HG02885 (cell line): ENCODE measurements around the gene ANKRD40.
"Not testable (repeated sequence)": the region's sequence is repeated elsewhere in the genome, so short reads cannot be mapped to it uniquely, and the experiment has no call there.

Experiments
- ATAC-seq: cut with Tn5 transposase; IDR thresholded peaks from one replicate; pipeline ENCODE4 v1.9.1; 2021; ENCODE audit warnings: mild to moderate bottlenecking; ENCODE audit not compliant: unreplicated experiment, poor library complexity

ANKRD40 gene

DNA sequence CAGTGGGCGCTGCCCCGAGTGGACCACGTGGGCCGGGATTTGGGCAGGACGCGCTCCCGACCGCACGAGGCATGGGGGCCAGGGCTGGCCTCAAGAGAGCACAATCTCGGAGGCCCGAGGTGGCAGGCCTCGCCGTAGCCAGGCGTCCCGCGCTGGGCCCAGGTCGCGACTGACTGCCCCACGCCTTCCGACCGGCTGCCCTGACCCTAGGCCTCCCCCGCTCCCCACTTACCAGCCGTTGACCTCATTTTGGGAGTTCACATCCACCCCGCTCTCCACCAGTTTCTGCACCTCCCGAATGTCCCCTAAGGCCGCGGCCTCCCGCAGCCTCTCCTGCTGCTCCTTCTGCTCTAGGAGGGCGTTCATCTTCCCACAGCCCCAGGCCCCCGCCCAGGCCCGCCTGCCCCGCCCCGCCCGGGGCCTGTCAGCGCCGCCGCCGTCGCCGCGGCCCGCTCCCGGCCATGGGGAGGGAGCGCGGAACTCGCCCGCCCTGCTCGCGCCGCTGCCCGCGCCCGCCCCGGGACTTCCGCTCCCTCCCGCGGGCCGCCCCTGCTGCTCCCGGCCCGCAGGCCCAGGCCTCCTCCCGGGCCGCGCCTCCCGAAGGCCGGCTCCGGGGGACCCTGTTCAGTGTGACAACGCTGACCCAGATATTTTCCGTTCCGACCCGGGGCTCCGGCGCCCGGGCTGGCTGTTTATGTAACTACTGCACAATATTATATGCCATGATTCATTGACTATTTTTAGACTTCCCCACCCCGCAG is at the start of gene ANKRD40:
Gene ANKRD40, minus strand, starts transcription at position 626 of the 761 bp plus-strand sequence. Its CDS starts 260 bp downstream, at position 366.
- ATAC-seq, result peak; percentile 71

- ATAC-seq, result no peak
These were observed 46.8 kb upstream of the ANKRD40 start for GRCh38 chr17:50754521-50754920.

GRCh38 chr17:50749245-50749644 is 41.5 kb upstream of the ANKRD40 start:
- no peak for ATAC-seq

- no peak for ATAC-seq
These were observed 37.9 kb upstream of the ANKRD40 start for GRCh38 chr17:50745631-50746030.

- no peak for ATAC-seq
These were observed 31.4 kb upstream of the ANKRD40 start for GRCh38 chr17:50739098-50739497.

DNA sequence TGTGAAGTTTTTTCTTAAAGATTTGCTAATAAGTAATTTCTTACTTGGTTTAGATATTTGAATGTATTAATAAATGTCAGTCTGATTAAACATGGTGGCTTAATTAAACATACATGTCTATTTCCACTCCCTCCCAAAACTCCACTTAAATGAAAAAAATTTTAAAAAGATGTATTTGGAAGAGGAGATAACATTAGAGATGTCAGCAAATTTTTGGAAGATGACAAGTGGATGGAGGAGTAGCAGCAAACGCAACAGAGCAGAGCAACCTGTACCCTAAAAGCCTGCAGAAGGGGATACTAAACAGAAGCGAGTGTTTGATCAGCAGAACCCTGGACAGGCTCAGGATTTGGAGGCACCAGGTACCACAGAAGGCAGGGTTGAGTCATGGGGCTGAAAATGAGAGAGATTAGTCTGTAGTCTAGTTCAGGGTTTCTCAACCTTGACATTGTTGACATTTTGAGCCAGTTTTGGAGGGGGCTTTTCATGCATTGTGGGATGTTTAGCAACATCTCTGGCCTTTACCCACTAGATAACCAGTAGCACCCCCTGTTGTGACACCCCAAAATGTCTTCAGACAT is 29.5 kb upstream of the ANKRD40 start:
- ATAC-seq, result no peak

GRCh38 chr17:50735287-50735686 is 27.6 kb upstream of the ANKRD40 start:
- no peak for ATAC-seq

DNA sequence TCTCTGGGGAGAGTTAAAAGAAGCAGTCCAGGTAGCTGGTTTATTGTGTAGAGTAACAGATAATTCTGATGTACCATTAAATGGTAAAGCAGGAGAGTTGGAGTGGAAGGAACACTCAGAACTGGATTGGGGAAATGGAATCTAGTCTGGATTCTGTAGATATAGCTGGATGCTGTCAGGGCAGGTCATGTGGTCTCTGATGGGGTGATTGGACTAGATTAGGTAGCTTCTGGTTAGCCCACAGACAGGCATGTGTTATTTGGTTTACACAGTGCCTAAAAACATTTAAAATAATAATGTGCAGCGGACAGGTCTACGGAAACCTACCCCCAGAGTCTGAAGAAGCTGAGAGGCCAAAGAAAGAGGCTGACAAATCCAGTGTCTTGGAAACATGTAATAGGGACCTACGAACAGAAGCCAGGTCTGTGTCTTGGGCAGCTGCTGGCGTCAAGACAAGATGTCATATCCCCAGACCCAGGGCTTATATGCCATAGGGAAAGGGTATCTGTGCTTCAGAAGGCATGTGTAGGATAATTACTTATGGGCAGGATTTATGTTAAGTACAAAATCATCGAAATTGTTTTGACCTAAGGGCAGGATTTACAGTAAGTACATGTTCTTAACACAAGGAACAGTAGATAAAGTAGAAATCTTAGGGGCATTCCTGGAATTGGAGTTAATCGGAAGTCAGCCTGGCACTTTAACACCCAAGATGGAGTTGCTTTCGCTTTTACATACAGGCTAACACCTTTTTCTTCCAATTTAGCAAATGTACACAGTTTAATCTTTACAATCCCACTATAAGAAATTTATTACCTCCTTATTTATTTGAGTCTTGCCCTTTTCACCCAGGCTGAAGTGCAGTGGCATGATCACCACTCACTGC is 24.1 kb upstream of the ANKRD40 start:
- ATAC-seq, result no peak

- no peak for ATAC-seq
These were observed 21.4 kb upstream of the ANKRD40 start for GRCh38 chr17:50728881-50729765.

GRCh38 chr17:50728112-50728429 is 20.4 kb upstream of the ANKRD40 start:
- ATAC-seq, result no peak

GRCh38 chr17:50725769-50726655 is 18.3 kb upstream of the ANKRD40 start:
- no peak for ATAC-seq

DNA sequence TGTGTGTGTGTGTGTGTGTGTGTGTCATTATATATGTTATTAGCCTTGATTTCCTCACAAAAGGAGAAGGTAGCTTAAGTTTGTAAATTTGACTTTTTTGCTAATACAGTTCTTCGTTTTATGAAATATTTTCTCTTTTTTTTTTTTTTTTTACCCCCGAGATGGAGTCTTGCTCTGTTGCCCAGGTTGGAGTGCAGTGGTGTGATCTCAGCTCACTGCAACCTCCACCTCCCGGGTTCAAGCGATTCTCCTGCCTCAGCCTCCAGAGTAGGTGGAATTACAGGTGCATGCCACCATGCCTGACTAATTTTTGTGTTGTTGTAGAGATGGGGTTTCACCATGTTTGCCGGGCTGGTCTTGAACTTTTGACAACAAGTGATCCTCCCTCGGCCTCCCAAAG is 16.9 kb upstream of the ANKRD40 start:
- ATAC-seq, result not testable (repeated sequence)

DNA sequence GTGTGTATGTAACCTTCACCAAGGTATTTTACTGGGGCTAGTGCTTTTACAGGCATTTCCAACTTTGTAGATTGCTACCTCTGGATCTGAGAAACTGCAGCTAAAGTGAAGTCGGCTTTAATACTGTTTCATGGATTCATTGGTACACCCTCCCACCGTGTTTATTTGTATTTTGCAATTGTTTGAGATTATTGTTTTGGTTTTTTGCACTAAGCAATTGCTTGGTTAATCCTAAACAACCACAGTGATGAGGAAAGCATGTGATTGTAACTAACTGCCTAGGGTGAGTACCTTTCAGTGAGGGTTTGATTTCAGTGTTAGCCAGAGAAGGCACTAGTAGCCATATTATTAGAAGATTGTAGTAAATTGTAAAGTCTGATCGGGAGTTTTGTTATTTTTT is 15.0 kb upstream of the ANKRD40 start:
- ATAC-seq, result no peak

- no peak for ATAC-seq
These were observed 13.7 kb upstream of the ANKRD40 start for GRCh38 chr17:50721194-50722010.

GRCh38 chr17:50719924-50720794 is 12.4 kb upstream of the ANKRD40 start:
- no peak for ATAC-seq

- ATAC-seq, result peak; percentile 96
These were observed 11.6 kb upstream of the ANKRD40 start, which contains the start of gene LUC7L3 for GRCh38 chr17:50719144-50719923. Gene LUC7L3 (plus strand): TSS chr17:50719603. CDS start chr17:50719733, 130 bp downstream.

DNA sequence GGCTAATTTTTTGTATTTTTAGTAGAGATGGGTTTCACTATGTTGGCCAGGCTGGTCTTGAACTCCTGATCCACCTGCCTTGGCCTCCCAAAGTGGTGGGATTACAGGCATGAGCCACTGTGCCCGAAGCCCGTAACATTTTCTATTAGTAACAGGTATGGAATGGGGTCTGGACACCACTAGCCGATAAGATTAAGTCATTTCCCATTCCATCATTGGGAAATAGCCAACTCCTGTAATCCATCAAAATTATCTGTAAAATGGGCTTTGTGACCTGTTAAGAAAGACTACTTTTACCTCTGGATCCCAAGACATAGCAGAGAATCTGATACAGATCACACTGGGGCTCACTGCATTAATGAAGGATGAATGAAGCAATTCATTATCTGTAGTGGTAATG is 7.8 kb upstream of the ANKRD40 start:
- ATAC-seq, result no peak
